CD4-positive, alpha-beta T cell (primary cell): Measurements from ENCODE around the gene TCP11. TPM values are rescaled to one million over a fixed set of nuclear protein-coding genes. Genes with fewer than 3 reads are reported as not detected.

Source experiments
- ATAC-seq: fragments of 200-7000 bp; cut with Tn5 transposase; one replicate; pipeline ENCODE4 v1.10.0; 2022; ENCODE audit warnings: mild to moderate bottlenecking; ENCODE audit not compliant: poor library complexity
- CTCF ChIA-PET: fragments of 350-600 bp; sonication (Branson Sonifier 250); formaldehyde crosslinking; loops from one replicate; lab custom pipeline; 2021; ENCODE audit warnings: antibody characterized with exemption, inconsistent platforms; lab: Charles Lee
- POLR2A ChIA-PET: fragments of 350-600 bp; sonication (Branson Sonifier 250); formaldehyde crosslinking; loops from one replicate; lab custom pipeline; 2021; ENCODE audit warnings: antibody characterized with exemption, inconsistent platforms; lab: Charles Lee
- DNase-seq, 14 experiments: peaks; one replicate each; pipeline ENCODE4 v3.0.0-alpha.2; 2013 to 2020; ENCODE audit warnings: mixed read lengths in 2 of 14
- H3K27ac ChIP-seq, 2 donors: one replicate each; pipeline versions ENCODE4 v1.5.1 to v1.7.0; 2013; ENCODE audit warnings: low read length in 2 of 2, low read depth in 1 of 2, mild to moderate bottlenecking in 1 of 2
- H3K27me3 ChIP-seq, 2 experiments: 1 replicate in 1 of 2; 2 replicates in 1 of 2; pipeline versions ENCODE4 v1.6.1 to v1.7.0; 2013; ENCODE audit warnings: low read length in 2 of 2, control low read depth in 1 of 2, mild to moderate bottlenecking in 1 of 2, moderate library complexity in 1 of 2; ENCODE audit not compliant: insufficient read depth in 2 of 2, control insufficient read depth in 1 of 2
- H3K36me3 ChIP-seq: one replicate; pipeline ENCODE4 v1.6.1; 2013; ENCODE audit warnings: low read length, control low read depth; ENCODE audit not compliant: insufficient read depth
- H3K4me1 ChIP-seq: one replicate; pipeline ENCODE4 v1.6.1; 2013; ENCODE audit warnings: low read length, control low read depth; ENCODE audit not compliant: insufficient read depth
- H3K4me3 ChIP-seq: one replicate; pipeline ENCODE4 v1.5.1; 2013; ENCODE audit warnings: mild to moderate bottlenecking, low read length, moderate library complexity
- H3K9me3 ChIP-seq, 2 experiments: 1 replicate in 1 of 2; 2 replicates in 1 of 2; pipeline versions ENCODE4 v1.6.1 to v1.7.0; 2013; ENCODE audit warnings: low read length in 2 of 2, mild to moderate bottlenecking in 2 of 2, control low read depth in 1 of 2, moderate library complexity in 1 of 2; ENCODE audit not compliant: control insufficient read depth in 1 of 2, insufficient read depth in 1 of 2
- H3K27ac Mint-ChIP-seq: one replicate; pipeline ENCODE4 v1.8.0; 2020; ENCODE audit warnings: mixed read lengths
- H3K27me3 Mint-ChIP-seq: one replicate; pipeline ENCODE4 v1.8.0; 2021; ENCODE audit warnings: mixed read lengths
- H3K36me3 Mint-ChIP-seq: one replicate; pipeline ENCODE4 v1.8.0; 2021; ENCODE audit warnings: low read depth, mixed read lengths
- H3K4me1 Mint-ChIP-seq: one replicate; pipeline ENCODE4 v1.8.0; 2021; ENCODE audit warnings: low read depth, mixed read lengths
- H3K4me3 Mint-ChIP-seq: one replicate; pipeline ENCODE4 v1.8.0; 2020; ENCODE audit warnings: mild to moderate bottlenecking, mixed read lengths
- H3K9me3 Mint-ChIP-seq: one replicate; pipeline ENCODE4 v1.8.0; 2020; ENCODE audit warnings: mixed read lengths
- intact Hi-C, 2 experiments: fragments of 100-400 bp; cut with DNase I in 1 of 2; cut with micrococcal nuclease in 1 of 2; formaldehyde crosslinking; loops; one replicate each; pipeline versions ENCODE4 v1.15.1 to v1.9.0; 2023 to 2025; cut with DNase I, micrococcal nuclease
- total RNA-seq, 174 experiments: library from RNA in 2 of 174; stranded (reverse) in 2 of 174; gene quantifications; one replicate each; pipeline ENCODE4 v1.2.3 and lab custom pipeline; 2021 to 2026
- TF ChIP-seq, protein P1 (sequence below): fragments of 200-600 bp; IDR thresholded peaks from one replicate; pipeline ENCODE4 v1.8.0; 2022; ENCODE audit warnings: antibody characterized with exemption, mild to moderate bottlenecking

TCP11 gene
- total RNA-seq, 2 experiments from 2014 or later = not detected

DNA sequence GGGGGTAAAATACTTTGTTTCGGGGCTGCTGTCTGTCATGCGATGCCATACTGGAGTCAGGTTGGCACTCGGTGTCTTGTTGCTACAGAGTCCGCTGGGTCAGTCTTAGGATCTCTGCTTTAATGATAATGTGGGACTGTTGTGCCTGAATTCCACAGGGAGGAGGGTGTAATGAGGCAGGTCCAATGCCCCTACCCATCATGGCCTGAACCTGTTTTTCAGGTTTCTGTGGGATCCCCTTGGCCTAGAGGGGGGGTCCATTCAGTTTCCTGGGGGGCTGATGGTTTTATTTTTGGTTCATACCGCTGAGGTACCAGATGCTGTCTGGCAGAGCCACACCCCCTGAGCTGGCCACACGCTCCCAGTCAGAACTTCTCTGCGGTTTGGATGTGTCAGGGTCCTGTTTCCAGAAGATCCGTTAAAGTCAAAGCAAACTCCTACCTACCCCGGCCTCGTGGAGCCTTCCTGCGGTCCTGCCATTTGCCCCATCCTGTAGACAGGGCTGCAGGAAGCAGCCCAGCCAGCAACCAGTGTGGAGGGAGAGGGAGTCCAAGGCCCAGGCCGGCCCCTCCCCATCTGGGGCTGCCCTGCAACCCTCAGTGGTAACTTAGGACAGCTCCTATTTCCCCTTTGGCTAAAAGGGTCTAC, 69.7 kb downstream of the TCP11 start:
- Histone ChIP-seq H3K9me3 (no peaks in the 10 kb centered on the region), H3K27ac (no peak overlapping the region), H3K36me3 (peaks cover 15% of the 10 kb centered on the region), H3K4me1 (no peaks in the 10 kb centered on the region), H3K4me3 (no peak overlapping the region), H3K27me3 (no peaks in the 10 kb centered on the region)
- intact Hi-C loops = no loop called here
- Mint-ChIP-seq H3K27me3 (no peaks in the 10 kb centered on the region), H3K4me1 (no peaks in the 10 kb centered on the region), H3K36me3 (peaks cover 17% of the 10 kb centered on the region), H3K4me3 (no peak overlapping the region), H3K27ac (no peak overlapping the region), H3K9me3 (no peaks in the 10 kb centered on the region)
- no peak for ATAC-seq
- CTCF ChIA-PET = no interaction called here
- POLR2A ChIA-PET = no interaction called here
- TF ChIP-seq, protein P1, sequence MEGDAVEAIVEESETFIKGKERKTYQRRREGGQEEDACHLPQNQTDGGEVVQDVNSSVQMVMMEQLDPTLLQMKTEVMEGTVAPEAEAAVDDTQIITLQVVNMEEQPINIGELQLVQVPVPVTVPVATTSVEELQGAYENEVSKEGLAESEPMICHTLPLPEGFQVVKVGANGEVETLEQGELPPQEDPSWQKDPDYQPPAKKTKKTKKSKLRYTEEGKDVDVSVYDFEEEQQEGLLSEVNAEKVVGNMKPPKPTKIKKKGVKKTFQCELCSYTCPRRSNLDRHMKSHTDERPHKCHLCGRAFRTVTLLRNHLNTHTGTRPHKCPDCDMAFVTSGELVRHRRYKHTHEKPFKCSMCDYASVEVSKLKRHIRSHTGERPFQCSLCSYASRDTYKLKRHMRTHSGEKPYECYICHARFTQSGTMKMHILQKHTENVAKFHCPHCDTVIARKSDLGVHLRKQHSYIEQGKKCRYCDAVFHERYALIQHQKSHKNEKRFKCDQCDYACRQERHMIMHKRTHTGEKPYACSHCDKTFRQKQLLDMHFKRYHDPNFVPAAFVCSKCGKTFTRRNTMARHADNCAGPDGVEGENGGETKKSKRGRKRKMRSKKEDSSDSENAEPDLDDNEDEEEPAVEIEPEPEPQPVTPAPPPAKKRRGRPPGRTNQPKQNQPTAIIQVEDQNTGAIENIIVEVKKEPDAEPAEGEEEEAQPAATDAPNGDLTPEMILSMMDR = no peak
- no peak for DNase-seq

DNA sequence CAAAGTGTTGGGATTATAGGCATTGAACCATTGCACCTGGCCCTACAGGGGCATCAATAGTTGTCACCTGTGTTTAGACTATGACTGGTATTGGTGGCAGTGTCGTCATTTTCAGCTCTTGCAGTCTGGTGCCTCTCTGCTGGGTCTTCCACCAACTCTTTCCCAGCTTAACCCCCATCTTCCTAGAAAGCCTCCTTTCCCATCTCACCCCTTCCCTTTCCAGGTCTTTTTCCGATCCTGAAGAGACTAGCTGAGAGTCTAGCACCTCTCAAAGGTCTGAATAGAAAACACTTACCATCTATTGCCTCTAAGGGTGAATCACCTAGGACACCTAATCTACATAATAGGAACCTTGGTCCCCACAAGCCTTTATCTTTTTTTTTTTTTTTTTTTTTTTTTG, 71.0 kb downstream of the TCP11 start:
- CTCF ChIA-PET = no interaction called here

DNA sequence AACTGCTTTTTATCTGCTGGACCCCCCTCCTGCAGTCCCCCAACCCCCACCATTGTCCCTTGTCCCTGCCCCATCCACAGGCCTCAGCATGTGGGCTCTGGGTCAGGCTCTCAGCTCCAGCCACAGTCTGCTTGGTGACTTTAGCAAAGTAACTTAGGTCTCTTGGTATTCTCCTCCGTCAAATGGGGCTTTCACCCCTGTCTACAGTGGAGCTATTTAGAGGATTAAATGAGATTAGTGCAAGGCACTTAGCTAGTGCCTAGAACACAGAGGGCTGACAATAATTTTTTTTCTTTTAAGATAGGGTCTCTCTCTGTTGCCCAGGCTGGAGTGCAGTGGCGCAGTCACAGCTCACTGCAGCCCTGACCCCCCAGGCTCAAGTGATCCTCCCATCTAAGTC, 71.9 kb downstream of the TCP11 start:
- Mint-ChIP-seq H3K27me3 (no peaks in the 10 kb centered on the region), H3K4me1 (no peaks in the 10 kb centered on the region), H3K4me3 (no peak overlapping the region), H3K9me3 (no peaks in the 10 kb centered on the region), H3K36me3 (peaks cover 16% of the 10 kb centered on the region), H3K27ac (no peak overlapping the region)
- H3K9me3 ChIP-seq = no peaks in the 10 kb centered on the region
- H3K36me3 ChIP-seq = peaks cover 24% of the 10 kb centered on the region
- no peak overlapping the region for H3K27ac ChIP-seq
- DNase-seq (no peak), ATAC-seq (no peak)
- ChIA-PET CTCF (no interaction called here), POLR2A (no interaction called here)
- TF ChIP-seq, protein P1 = no peak
- H3K4me1 ChIP-seq = no peaks in the 10 kb centered on the region
- no peaks in the 10 kb centered on the region for H3K27me3 ChIP-seq
- no peak overlapping the region for H3K4me3 ChIP-seq
- intact Hi-C loops = no loop called here

More for the DNA sequence above, 71.0 kb downstream of the TCP11 start:
- H3K27ac ChIP-seq = no peak overlapping the region
- POLR2A ChIA-PET = no interaction called here
- H3K9me3 ChIP-seq = no peaks in the 10 kb centered on the region
- DNase-seq (no peak), ATAC-seq (no peak)
- Mint-ChIP-seq H3K36me3 (peaks cover 16% of the 10 kb centered on the region), H3K4me1 (no peaks in the 10 kb centered on the region), H3K27me3 (no peaks in the 10 kb centered on the region), H3K27ac (no peak overlapping the region), H3K9me3 (no peaks in the 10 kb centered on the region), H3K4me3 (no peak overlapping the region)
- TF ChIP-seq, protein P1 = no peak
- H3K4me1 ChIP-seq = no peaks in the 10 kb centered on the region
- intact Hi-C loops = no loop called here
- peaks cover 23% of the 10 kb centered on the region for H3K36me3 ChIP-seq
- H3K27me3 ChIP-seq = no peaks in the 10 kb centered on the region
- no peak overlapping the region for H3K4me3 ChIP-seq
